Loucy (cell line): ENCODE data around the gene ISM2.
"Not testable (repeated sequence)": the region's sequence is repeated elsewhere in the genome, so short reads cannot be mapped to it uniquely, and the experiment has no call there.

ENCODE experiments used
- H2AFZ ChIP-seq: fragments of 200-600 bp; sonication (generic); 2 replicates; pipeline ENCODE4 v1.6.0; 2016; ENCODE audit warnings: antibody characterized with exemption, mild to moderate bottlenecking, low read length, moderate library complexity
- H3F3A ChIP-seq: fragments of 200-600 bp; 2 replicates; pipeline ENCODE4 v1.6.0; 2016; ENCODE audit warnings: antibody characterized with exemption, low read depth, mild to moderate bottlenecking
- H3K27me3 ChIP-seq: fragments of 200-600 bp; sonication (generic); 2 replicates; pipeline ENCODE4 v1.6.1; 2014; ENCODE audit warnings: low read length, mild to moderate bottlenecking; ENCODE audit not compliant: insufficient read depth, poor library complexity, severe bottlenecking
- H3K36me3 ChIP-seq: fragments of 200-600 bp; sonication (generic); 2 replicates; pipeline ENCODE4 v1.6.1; 2016; ENCODE audit warnings: low read length; ENCODE audit not compliant: insufficient read depth
- H3K4me1 ChIP-seq: fragments of 200-600 bp; sonication (generic); 2 replicates; pipeline ENCODE4 v1.5.1; 2014; ENCODE audit warnings: low read length, mild to moderate bottlenecking; ENCODE audit not compliant: insufficient read depth, poor library complexity, severe bottlenecking
- H3K4me2 ChIP-seq: fragments of 200-600 bp; sonication (generic); 2 replicates; pipeline ENCODE4 v1.6.0; 2014; ENCODE audit warnings: antibody characterized with exemption, low read length, low read depth, mild to moderate bottlenecking; ENCODE audit not compliant: poor library complexity, severe bottlenecking
- H3K4me3 ChIP-seq: fragments of 200-600 bp; sonication (generic); 2 replicates; pipeline ENCODE4 v1.5.1; 2014; ENCODE audit warnings: low read length, mild to moderate bottlenecking, mixed read lengths; ENCODE audit not compliant: poor library complexity, severe bottlenecking
- H3K79me2 ChIP-seq: fragments of 200-600 bp; sonication (generic); 2 replicates; pipeline ENCODE4 v1.6.1; 2014; ENCODE audit warnings: low read length; ENCODE audit not compliant: insufficient read depth
- H3K9ac ChIP-seq: fragments of 200-600 bp; sonication (generic); 2 replicates; pipeline ENCODE4 v1.6.0; 2014; ENCODE audit warnings: mild to moderate bottlenecking, low read depth, low read length, moderate library complexity; ENCODE audit not compliant: poor library complexity, severe bottlenecking
- H3K9me2 ChIP-seq: fragments of 200-600 bp; sonication (generic); replicated peaks from 2 replicates; pipeline ENCODE4 v1.6.1; 2016; ENCODE audit warnings: low read depth, low read length, mixed read lengths
- H3K9me3 ChIP-seq: fragments of 200-600 bp; sonication (generic); 2 replicates; pipeline ENCODE4 v1.6.1; 2014; ENCODE audit warnings: mild to moderate bottlenecking, antibody characterized with exemption, low read length, low read depth; ENCODE audit not compliant: insufficient read depth
- H4K20me1 ChIP-seq: fragments of 200-600 bp; sonication (generic); 2 replicates; pipeline ENCODE4 v1.6.0; 2014; ENCODE audit warnings: antibody characterized with exemption, low read length, mild to moderate bottlenecking; ENCODE audit not compliant: insufficient read depth, poor library complexity, severe bottlenecking
- CTCF ChIP-seq: fragments of 200-600 bp; sonication (generic); conservative IDR thresholded peaks from 2 replicates; pipeline ENCODE4 v1.5.1; 2014; ENCODE audit warnings: mild to moderate bottlenecking, antibody characterized with exemption, low read length
- EZH2phosphoT487 ChIP-seq: fragments of 200-600 bp; IDR thresholded peaks from 2 replicates; pipeline ENCODE4 v1.6.1; 2018; ENCODE audit warnings: antibody characterized with exemption, mild to moderate bottlenecking, moderate library complexity, borderline replicate concordance

Gene ISM2

GRCh38 chr14:77529963-77530362 lies 31.3 kb upstream of the ISM2 start:
- no peak for TF ChIP-seq CTCF

GRCh38 chr14:77529213-77529612 lies 30.6 kb upstream of the ISM2 start:
- Histone ChIP-seq H3F3A (no peaks in the 10 kb centered on the region), H3K4me2 (no peak overlapping the region), H3K79me2 (no peaks in the 10 kb centered on the region), H3K9me3 (no peaks in the 10 kb centered on the region), H4K20me1 (no peaks in the 10 kb centered on the region), H3K27me3 (no peaks in the 10 kb centered on the region), H3K36me3 (no peaks in the 10 kb centered on the region; the same call in 1 of the 2 replicates), H2AFZ (no peak overlapping the region), H3K4me1 (no peaks in the 10 kb centered on the region), H3K9me2 (no peaks in the 10 kb centered on the region), H3K9ac (no peak overlapping the region), H3K4me3 (no peak overlapping the region)
- no peak for TF ChIP-seq CTCF
- no peak for TF ChIP-seq EZH2phosphoT487

More at GRCh38 chr14:77529963-77530362, 31.3 kb upstream of the ISM2 start:
- no peaks in the 10 kb centered on the region for H3K27me3 ChIP-seq
- no peak overlapping the region for H3K9ac ChIP-seq
- H3K36me3 ChIP-seq = peaks cover 4% of the 10 kb centered on the region; the same call in 1 of the 2 replicates
- H3K4me1 ChIP-seq = no peaks in the 10 kb centered on the region
- no peaks in the 10 kb centered on the region for H3K79me2 ChIP-seq
- H2AFZ ChIP-seq = no peak overlapping the region
- H3F3A ChIP-seq = no peaks in the 10 kb centered on the region
- H3K9me3 ChIP-seq = no peaks in the 10 kb centered on the region
- no peaks in the 10 kb centered on the region for H3K9me2 ChIP-seq
- no peak overlapping the region for H3K4me3 ChIP-seq
- no peak overlapping the region for H3K4me2 ChIP-seq
- no peaks in the 10 kb centered on the region for H4K20me1 ChIP-seq

GRCh38 chr14:77528701-77529100 lies 30.1 kb upstream of the ISM2 start:
- H3K4me3 ChIP-seq, H3K9me2 ChIP-seq, H3K27me3 ChIP-seq, H4K20me1 ChIP-seq, H3K4me1 ChIP-seq, H2AFZ ChIP-seq, H3K79me2 ChIP-seq, H3K9ac ChIP-seq, H3K9me3 ChIP-seq, H3K4me2 ChIP-seq, H3K36me3 ChIP-seq, H3F3A ChIP-seq: not testable (repeated sequence)

- Histone ChIP-seq H3K79me2 (no peaks in the 10 kb centered on the region), H4K20me1 (no peaks in the 10 kb centered on the region), H3K4me1 (no peaks in the 10 kb centered on the region), H3F3A (no peaks in the 10 kb centered on the region), H3K9me3 (no peaks in the 10 kb centered on the region), H3K9me2 (no peaks in the 10 kb centered on the region), H3K4me3 (no peak overlapping the region), H2AFZ (no peak overlapping the region), H3K27me3 (no peaks in the 10 kb centered on the region), H3K36me3 (peaks cover 8% of the 10 kb centered on the region; the same call in 1 of the 2 replicates), H3K9ac (no peak overlapping the region), H3K4me2 (no peak overlapping the region)
- TF ChIP-seq CTCF (no peak), EZH2phosphoT487 (no peak)
Observed at GRCh38 chr14:77526266-77526665, 27.6 kb upstream of the ISM2 start.
